Measurements from ENCODE around the gene HDAC1.

The HDAC1 gene

GRCh38 chr1:32291145-32291707, 657 bp upstream of the HDAC1 start:
- no peak for TF ChIP-seq SIN3A (IDR thresholded peaks at IDR 0.05; ENCODE audit: borderline replicate concordance, insufficient read depth, low read length)
- no peak for TF ChIP-seq POLR2AphosphoS5 (IDR thresholded peaks at IDR 0.05; ENCODE audit: low read depth, low read length)
- TF ChIP-seq TAF1 (IDR thresholded peaks at IDR 0.05; ENCODE audit: borderline replicate concordance, insufficient read depth, low read length): no peak
- no peak for TF ChIP-seq FOXP2 (optimal IDR thresholded peaks at IDR 0.05; ENCODE audit: borderline replicate concordance, extremely low read depth, extremely low read length, insufficient read depth)
- TF ChIP-seq, protein P1, sequence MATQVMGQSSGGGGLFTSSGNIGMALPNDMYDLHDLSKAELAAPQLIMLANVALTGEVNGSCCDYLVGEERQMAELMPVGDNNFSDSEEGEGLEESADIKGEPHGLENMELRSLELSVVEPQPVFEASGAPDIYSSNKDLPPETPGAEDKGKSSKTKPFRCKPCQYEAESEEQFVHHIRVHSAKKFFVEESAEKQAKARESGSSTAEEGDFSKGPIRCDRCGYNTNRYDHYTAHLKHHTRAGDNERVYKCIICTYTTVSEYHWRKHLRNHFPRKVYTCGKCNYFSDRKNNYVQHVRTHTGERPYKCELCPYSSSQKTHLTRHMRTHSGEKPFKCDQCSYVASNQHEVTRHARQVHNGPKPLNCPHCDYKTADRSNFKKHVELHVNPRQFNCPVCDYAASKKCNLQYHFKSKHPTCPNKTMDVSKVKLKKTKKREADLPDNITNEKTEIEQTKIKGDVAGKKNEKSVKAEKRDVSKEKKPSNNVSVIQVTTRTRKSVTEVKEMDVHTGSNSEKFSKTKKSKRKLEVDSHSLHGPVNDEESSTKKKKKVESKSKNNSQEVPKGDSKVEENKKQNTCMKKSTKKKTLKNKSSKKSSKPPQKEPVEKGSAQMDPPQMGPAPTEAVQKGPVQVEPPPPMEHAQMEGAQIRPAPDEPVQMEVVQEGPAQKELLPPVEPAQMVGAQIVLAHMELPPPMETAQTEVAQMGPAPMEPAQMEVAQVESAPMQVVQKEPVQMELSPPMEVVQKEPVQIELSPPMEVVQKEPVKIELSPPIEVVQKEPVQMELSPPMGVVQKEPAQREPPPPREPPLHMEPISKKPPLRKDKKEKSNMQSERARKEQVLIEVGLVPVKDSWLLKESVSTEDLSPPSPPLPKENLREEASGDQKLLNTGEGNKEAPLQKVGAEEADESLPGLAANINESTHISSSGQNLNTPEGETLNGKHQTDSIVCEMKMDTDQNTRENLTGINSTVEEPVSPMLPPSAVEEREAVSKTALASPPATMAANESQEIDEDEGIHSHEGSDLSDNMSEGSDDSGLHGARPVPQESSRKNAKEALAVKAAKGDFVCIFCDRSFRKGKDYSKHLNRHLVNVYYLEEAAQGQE (IDR thresholded peaks at IDR 0.05; ENCODE audit: insufficient read depth in 1 of 2, low read depth in 2 of 2, low read length in 2 of 2): no peak

GRCh38 chr1:32299327-32299726, 7.4 kb downstream of the HDAC1 start:
- no peak for TF ChIP-seq FOXP2 (optimal IDR thresholded peaks at IDR 0.05; ENCODE audit: borderline replicate concordance, extremely low read depth, extremely low read length, insufficient read depth)
- TF ChIP-seq, protein P1 (IDR thresholded peaks at IDR 0.05; ENCODE audit: insufficient read depth in 1 of 2, low read depth in 2 of 2, low read length in 2 of 2): no peak
- no peak for TF ChIP-seq TAF1 (IDR thresholded peaks at IDR 0.05; ENCODE audit: borderline replicate concordance, insufficient read depth, low read length)
- TF ChIP-seq POLR2AphosphoS5 (IDR thresholded peaks at IDR 0.05; ENCODE audit: low read depth, low read length): no peak
- TF ChIP-seq SIN3A (IDR thresholded peaks at IDR 0.05; ENCODE audit: borderline replicate concordance, insufficient read depth, low read length): no peak

DNA sequence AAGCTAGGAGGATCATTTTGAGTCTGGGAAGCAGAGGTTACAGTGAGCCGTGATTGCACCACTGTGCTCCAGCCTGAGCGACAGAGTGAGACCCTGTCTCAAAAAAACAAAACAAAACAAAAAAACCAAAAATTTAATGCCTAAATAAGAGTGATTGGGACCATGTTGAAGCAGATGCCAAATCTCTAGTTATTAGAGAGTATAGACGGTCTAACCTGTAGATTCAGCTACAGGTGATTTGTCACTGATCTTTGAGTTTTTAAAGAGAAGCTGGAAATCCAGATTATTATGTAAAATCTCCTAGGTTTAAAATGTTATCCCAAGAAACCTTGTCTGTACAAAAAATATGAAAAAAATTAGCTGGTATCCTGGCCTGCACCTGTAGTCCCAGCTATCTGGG, 11.5 kb downstream of the HDAC1 start:
- TF ChIP-seq POLR2AphosphoS5 (IDR thresholded peaks at IDR 0.05; ENCODE audit: low read depth, low read length) (no peak), FOXP2 (optimal IDR thresholded peaks at IDR 0.05; ENCODE audit: borderline replicate concordance, extremely low read depth, extremely low read length, insufficient read depth) (no peak), SIN3A (IDR thresholded peaks at IDR 0.05; ENCODE audit: borderline replicate concordance, insufficient read depth, low read length) (no peak), TAF1 (IDR thresholded peaks at IDR 0.05; ENCODE audit: borderline replicate concordance, insufficient read depth, low read length) (no peak)
- TF ChIP-seq, protein P1 (IDR thresholded peaks at IDR 0.05; ENCODE audit: insufficient read depth in 1 of 2, low read depth in 2 of 2, low read length in 2 of 2): no peak

- no peak for TF ChIP-seq POLR2AphosphoS5 (IDR thresholded peaks at IDR 0.05; ENCODE audit: low read depth, low read length)
- no peak for TF ChIP-seq SIN3A (IDR thresholded peaks at IDR 0.05; ENCODE audit: borderline replicate concordance, insufficient read depth, low read length)
- TF ChIP-seq TAF1 (IDR thresholded peaks at IDR 0.05; ENCODE audit: borderline replicate concordance, insufficient read depth, low read length): no peak
- TF ChIP-seq, protein P1 (IDR thresholded peaks at IDR 0.05; ENCODE audit: insufficient read depth in 1 of 2, low read depth in 2 of 2, low read length in 2 of 2): no peak
- TF ChIP-seq FOXP2 (optimal IDR thresholded peaks at IDR 0.05; ENCODE audit: borderline replicate concordance, extremely low read depth, extremely low read length, insufficient read depth): no peak
Measured at GRCh38 chr1:32303997-32304622, 12.2 kb downstream of the HDAC1 start.

Data from PFSK-1 (cell line).